HG03342 (cell line): Measurements from ENCODE around the gene SEC16B.
"Not testable (repeated sequence)": the region's sequence is repeated elsewhere in the genome, so short reads cannot be mapped to it uniquely, and the experiment has no call there.

Source experiments
- ATAC-seq: cut with Tn5 transposase; IDR thresholded peaks from one replicate; pipeline ENCODE4 v1.9.1; 2021; ENCODE audit warnings: mild to moderate bottlenecking, moderate library complexity; ENCODE audit not compliant: unreplicated experiment

SEC16B gene

GRCh38 chr1:177969825-177970371 is at the start of gene SEC16B:
TSS of gene SEC16B (minus strand) at chr1:177970058. CDS start at chr1:177967981, 2,077 bp downstream.
- no peak for ATAC-seq

- no peak for ATAC-seq
Observed at GRCh38 chr1:178019622-178020021, 49.8 kb upstream of the SEC16B start.

- no peak for ATAC-seq
Observed at GRCh38 chr1:178019208-178019607, 49.4 kb upstream of the SEC16B start.

- ATAC-seq: no peak
Observed at GRCh38 chr1:178017517-178017916, 47.7 kb upstream of the SEC16B start.

GRCh38 chr1:178011864-178012503 is 42.1 kb upstream of the SEC16B start:
- no peak for ATAC-seq

GRCh38 chr1:178011465-178011828 is 41.6 kb upstream of the SEC16B start:
- ATAC-seq: no peak

- no peak for ATAC-seq
Observed at GRCh38 chr1:178010674-178011464, 41.0 kb upstream of the SEC16B start.

GRCh38 chr1:178006043-178006442 is 36.2 kb upstream of the SEC16B start:
- ATAC-seq: no peak

GRCh38 chr1:178005450-178005849 is 35.6 kb upstream of the SEC16B start:
- ATAC-seq: no peak

GRCh38 chr1:178004926-178005391 is 35.1 kb upstream of the SEC16B start:
- no peak for ATAC-seq

GRCh38 chr1:177998696-177999631 is 29.1 kb upstream of the SEC16B start:
- ATAC-seq: no peak

- ATAC-seq: no peak
Observed at GRCh38 chr1:177996957-177997356, 27.1 kb upstream of the SEC16B start.

- no peak for ATAC-seq
Observed at GRCh38 chr1:177995369-177995768, 25.5 kb upstream of the SEC16B start.

GRCh38 chr1:177986281-177986680 is 16.4 kb upstream of the SEC16B start:
- not testable (repeated sequence) for ATAC-seq

- ATAC-seq: no peak
Observed at GRCh38 chr1:177984761-177985160, 14.9 kb upstream of the SEC16B start.

GRCh38 chr1:177984136-177984525 is 14.3 kb upstream of the SEC16B start:
- no peak for ATAC-seq

- ATAC-seq: no peak
Observed at GRCh38 chr1:177983482-177984135, 13.8 kb upstream of the SEC16B start.

- ATAC-seq: no peak
Observed at GRCh38 chr1:177983077-177983476, 13.2 kb upstream of the SEC16B start.

GRCh38 chr1:177981200-177981599 is 11.3 kb upstream of the SEC16B start:
- ATAC-seq: no peak

GRCh38 chr1:177979272-177979671 is 9.4 kb upstream of the SEC16B start:
- no peak for ATAC-seq
